ENCODE measurements around the gene MTRF1.

GRCh38 chr13:41274881-41275280 is 11.5 kb upstream of the MTRF1 start:
- TF ChIP-seq CTCF (IDR thresholded peaks at IDR 0.05) (no peak), POLR2AphosphoS5 (IDR thresholded peaks at IDR 0.05; ENCODE audit: low read depth, low read length) (no peak)

All from Panc1 (cell line).